ENCODE data around the gene ID2. TPM values are rescaled to one million over a fixed set of nuclear protein-coding genes. Genes with fewer than 3 reads are reported as not detected.

ID2 gene
- total RNA-seq, 1 experiment from 2014 or later: 48.6 TPM

DNA sequence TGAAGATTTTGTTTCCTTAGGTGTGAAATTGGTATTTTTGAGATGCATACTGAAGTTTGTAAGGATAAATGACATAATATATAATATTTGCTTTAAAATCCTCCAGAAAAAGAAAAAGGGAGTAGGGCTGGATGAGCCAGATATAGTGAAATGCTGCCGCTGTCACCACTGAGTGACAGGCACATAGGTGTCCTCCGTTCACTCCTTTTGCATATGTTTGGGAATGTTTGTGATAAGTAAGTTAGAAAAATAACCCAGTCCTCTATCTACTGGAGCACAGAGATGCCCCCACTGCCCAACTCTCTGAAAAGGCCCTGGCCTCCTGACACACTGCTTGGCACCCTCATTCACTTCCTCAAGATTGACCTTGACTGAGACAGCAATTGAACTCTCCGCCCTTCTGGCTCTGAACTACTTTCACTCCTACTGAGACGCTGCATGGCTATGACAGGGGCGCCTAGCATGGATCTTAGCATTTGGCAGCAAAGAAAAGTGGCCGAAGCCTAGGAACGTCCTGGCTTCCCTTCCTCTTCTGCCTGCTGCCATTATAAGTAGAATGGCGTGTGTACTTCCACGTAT, 10.1 kb downstream of the ID2 start:
- Mint-ChIP-seq H3K27ac (no peak overlapping the region), H3K4me3 (no peak overlapping the region), H3K27me3 (ENCODE audit: low read depth) (peaks cover 4% of the 10 kb centered on the region; the same call in 1 of the 2 replicates), H3K4me1 (peaks cover 0 to 4% of the 10 kb centered on the region in 2 experiments; a peak in 2 of 4 replicates), H3K9me3 (no peaks in the 10 kb centered on the region; a peak in 1 of 5 replicates), H3K36me3 (ENCODE audit: insufficient read depth in 1 of 3, low read depth in 3 of 3) (no peaks in the 10 kb centered on the region; a peak in 1 of 7 replicates)
- Histone ChIP-seq H3K4ac (ENCODE audit: low read depth, low read length) (no peak overlapping the region), H3K79me2 (ENCODE audit: insufficient read depth, low read length) (no peaks in the 10 kb centered on the region), H3K23me2 (ENCODE audit: insufficient read length, low read depth, low read length, poor library complexity, severe bottlenecking) (no peaks in the 10 kb centered on the region), H2BK120ac (ENCODE audit: low read depth, low read length, poor library complexity, severe bottlenecking) (no peak overlapping the region), H3K9me3 (ENCODE audit: control insufficient read depth, low read depth, low read length) (no peaks in the 10 kb centered on the region), H2BK5ac (ENCODE audit: insufficient read length, low read length) (no peak overlapping the region), H4K8ac (replicated peaks; ENCODE audit: insufficient read length, low read depth, low read length) (no peak overlapping the region), H3K9ac (ENCODE audit: extremely low read depth, insufficient read length, low read length) (no peak overlapping the region), H3K4me1 (ENCODE audit: insufficient read depth, low read length) (no peaks in the 10 kb centered on the region), H3K23ac (ENCODE audit: insufficient read length, low read depth, low read length) (no peak overlapping the region), H3K4me2 (ENCODE audit: insufficient read depth, insufficient read length, low read length) (no peak overlapping the region), H3K56ac (ENCODE audit: insufficient read length, low read depth, low read length) (no peak overlapping the region), H3K14ac (ENCODE audit: insufficient read depth, low read length) (no peak overlapping the region), H2AK5ac (ENCODE audit: insufficient read length, low read length) (no peak overlapping the region), H3T11ph (ENCODE audit: low read length) (no peak overlapping the region), H3K27me3 (ENCODE audit: insufficient read depth, low read length) (no peaks in the 10 kb centered on the region), H3K18ac (ENCODE audit: insufficient read length, low read depth, low read length) (no peak overlapping the region), H4K20me1 (ENCODE audit: control insufficient read depth, insufficient read depth, insufficient read length) (no peaks in the 10 kb centered on the region), H3K27ac (ENCODE audit: insufficient read length, low read depth, low read length) (no peak overlapping the region), H4K91ac (ENCODE audit: insufficient read length, low read depth, low read length) (no peak overlapping the region), H2BK20ac (ENCODE audit: low read depth, low read length, poor library complexity, severe bottlenecking) (no peak overlapping the region), H3K79me1 (ENCODE audit: insufficient read depth, low read depth, low read length, poor library complexity, severe bottlenecking) (no peaks in the 10 kb centered on the region), H2BK15ac (ENCODE audit: low read depth, low read length) (no peak overlapping the region), H2BK12ac (ENCODE audit: insufficient read length, low read depth, low read length) (no peak overlapping the region), H2AFZ (ENCODE audit: low read length) (no peak overlapping the region), H4K5ac (ENCODE audit: insufficient read length, low read depth, low read length) (no peak overlapping the region)
- DNase-seq: no peak
- TF ChIP-seq, protein P1, sequence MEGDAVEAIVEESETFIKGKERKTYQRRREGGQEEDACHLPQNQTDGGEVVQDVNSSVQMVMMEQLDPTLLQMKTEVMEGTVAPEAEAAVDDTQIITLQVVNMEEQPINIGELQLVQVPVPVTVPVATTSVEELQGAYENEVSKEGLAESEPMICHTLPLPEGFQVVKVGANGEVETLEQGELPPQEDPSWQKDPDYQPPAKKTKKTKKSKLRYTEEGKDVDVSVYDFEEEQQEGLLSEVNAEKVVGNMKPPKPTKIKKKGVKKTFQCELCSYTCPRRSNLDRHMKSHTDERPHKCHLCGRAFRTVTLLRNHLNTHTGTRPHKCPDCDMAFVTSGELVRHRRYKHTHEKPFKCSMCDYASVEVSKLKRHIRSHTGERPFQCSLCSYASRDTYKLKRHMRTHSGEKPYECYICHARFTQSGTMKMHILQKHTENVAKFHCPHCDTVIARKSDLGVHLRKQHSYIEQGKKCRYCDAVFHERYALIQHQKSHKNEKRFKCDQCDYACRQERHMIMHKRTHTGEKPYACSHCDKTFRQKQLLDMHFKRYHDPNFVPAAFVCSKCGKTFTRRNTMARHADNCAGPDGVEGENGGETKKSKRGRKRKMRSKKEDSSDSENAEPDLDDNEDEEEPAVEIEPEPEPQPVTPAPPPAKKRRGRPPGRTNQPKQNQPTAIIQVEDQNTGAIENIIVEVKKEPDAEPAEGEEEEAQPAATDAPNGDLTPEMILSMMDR (conservative IDR thresholded peaks at IDR 0.05): no peak
- WGBS (ENCODE audit: extremely low coverage, insufficient read length, low lambda C conversion rate): no CpG with 5 or more reads among the region's 9 CpGs
